NCI-H748 treated with DMSO at 0.1 percent for 48 hours (cell line): Measurements from ENCODE around the gene UVRAG.
"Not testable (repeated sequence)": the region's sequence is repeated elsewhere in the genome, so short reads cannot be mapped to it uniquely, and the experiment has no call there.

Experiments
- DNase-seq: peaks from one replicate; lab custom pipeline; 2025; lab: John Stamatoyannopoulos, UW

Gene UVRAG

DNA sequence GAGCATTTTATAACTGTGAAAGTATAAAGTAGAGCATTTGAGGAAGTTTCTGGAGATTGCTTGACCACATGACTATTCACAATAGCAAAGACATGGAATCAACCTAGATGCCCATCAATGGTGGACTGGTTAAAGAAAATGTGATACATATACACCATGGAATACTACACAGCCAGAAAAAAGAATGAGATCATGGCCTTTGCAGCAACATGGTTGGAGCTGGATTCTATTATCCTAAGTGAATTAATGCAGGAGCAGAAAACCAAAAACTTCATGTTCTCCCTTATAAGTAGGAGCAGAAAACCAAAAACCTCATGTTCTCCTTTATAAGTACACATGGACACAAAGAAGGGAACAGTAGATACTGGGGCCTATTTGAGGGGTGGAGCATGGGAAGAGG lies 30.3 kb downstream of the UVRAG start:
- no peak for DNase-seq

DNA sequence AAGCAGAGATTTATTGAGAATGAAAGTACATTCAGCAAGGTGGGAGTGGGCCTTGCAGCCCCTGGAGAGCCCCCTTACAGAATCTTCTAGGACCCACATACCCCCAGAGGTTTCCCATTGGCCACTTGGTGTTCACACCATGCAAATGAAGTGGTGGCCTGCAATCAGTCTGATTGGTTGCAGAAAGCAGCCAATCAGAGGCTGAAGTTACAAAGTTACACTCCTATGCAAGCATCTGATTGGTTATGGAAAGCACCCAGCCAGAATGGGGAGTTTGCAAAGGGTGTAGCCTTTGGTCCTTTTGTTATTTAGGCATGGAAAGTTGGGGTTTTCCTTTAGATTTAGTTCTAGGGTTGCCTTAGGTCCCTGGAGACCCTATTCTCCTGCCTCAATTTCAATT lies 34.9 kb downstream of the UVRAG start:
- DNase-seq, result no peak

DNA sequence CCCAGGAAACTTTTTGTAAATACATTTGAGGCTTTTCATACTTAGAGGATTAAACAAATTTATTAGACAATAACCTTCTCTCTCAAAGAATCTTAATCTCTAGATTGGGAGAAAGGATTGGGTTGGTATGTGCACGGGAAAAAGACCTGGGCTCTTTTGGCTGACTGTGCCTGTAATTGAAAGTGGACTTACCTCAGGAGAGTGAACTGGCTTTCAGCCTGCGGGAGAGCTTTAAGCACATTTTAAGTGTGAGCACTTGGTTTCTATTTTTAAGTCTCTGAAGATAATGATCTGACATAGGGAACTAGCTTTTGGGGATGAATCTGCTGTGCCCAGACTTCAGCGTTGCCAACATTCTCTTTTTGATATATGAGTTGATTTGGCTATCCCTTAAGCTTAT lies 35.8 kb downstream of the UVRAG start:
- DNase-seq, result no peak

- no peak for DNase-seq
Observed at GRCh38 chr11:75851203-75851602, 36.2 kb downstream of the UVRAG start.

- DNase-seq, result no peak
Observed at GRCh38 chr11:75852406-75853017, 37.5 kb downstream of the UVRAG start.

DNA sequence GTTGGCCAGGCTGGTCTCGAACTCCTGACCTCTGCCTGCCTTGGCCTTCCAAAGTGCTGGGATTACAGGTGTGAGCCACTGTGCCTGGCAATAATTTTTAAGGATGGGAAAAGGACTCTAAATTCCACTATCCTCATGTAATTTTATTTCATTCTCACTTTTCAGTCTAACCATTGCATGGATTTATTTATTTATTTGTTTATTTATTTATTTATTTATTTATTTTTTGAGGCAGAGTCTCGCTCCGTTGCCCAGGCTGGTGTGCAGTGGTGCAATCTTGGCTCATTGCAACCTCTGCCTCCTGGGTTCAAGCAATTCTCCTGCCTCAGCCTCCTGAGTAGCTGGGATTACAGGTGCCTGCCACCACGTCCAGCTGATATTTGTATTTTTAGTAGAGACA lies 38.6 kb downstream of the UVRAG start:
- DNase-seq, result not testable (repeated sequence)

DNA sequence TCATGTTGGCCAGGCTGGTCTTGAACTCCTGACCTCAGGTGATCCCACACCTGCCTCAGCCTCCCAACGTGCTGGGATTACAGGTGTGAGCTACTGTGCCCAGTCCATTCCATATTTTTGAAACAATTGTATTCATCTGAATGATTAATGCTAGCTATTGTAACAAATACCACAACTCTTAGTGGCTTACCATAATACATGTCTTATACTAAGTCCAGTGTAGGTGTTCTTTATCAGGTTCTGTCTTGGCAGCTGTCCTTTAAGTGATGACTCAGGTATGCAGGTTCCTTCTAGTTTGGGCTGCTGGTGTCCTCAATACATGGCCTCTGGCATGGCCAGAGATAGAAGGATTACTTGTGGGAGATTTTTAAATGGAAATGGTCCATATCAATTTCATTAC lies 39.0 kb downstream of the UVRAG start:
- no peak for DNase-seq

GRCh38 chr11:75855206-75855605 lies 40.2 kb downstream of the UVRAG start:
- no peak for DNase-seq

DNA sequence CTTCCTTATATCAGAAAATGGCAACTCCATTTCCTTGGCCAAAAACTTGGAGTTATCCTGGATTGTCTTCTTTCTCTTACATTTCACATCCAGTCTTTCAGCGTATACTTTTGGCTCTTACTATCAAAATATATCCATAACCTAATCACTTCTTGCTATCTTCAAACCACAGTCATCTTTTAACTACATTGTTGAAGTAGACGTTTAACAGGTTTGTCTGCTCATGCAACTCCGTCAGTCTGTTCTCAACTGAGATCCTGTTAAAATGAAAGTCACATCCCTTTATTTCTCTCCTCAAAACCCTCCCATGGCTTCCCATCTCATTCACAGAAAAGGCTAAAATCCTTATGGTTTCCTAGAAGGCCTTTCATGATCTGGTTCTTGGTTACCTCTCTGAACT lies 41.9 kb downstream of the UVRAG start:
- DNase-seq, result no peak

DNA sequence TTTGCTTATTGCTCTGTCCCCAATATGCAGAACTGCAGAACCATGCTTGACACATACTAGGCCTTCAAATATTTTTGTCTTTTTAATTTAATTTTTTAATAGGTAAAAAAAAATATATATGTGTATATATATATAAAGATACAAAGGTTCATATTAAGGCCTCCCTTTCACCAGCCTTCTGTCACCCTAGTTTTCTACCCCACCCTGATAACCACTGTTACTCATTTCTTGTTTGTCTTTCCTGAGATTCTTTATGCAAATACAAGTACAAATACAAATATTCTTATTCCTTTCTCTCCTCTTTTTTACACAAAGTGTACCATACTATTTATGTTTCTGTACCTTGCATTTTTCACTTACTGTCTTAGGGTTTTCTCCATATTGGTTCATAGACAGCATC lies 43.0 kb downstream of the UVRAG start:
- DNase-seq, result no peak

DNA sequence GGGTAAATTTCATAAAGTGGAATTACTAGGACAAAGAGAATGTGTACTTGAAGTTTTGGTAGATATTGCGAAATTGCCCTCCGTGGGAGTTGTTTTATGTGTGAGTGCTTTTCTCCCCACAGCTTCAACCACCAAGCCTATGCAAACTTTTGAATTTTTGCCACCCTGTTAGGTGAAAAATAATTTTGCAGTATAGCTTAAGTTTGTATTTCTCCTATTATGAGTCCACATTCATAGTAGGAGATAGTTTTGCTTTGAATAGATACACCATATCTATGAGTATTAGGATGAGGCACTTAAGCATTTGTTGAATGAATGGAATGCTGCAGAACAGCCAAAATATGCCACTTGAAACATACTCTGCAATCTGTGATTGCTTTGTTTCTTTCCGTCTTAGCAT lies 43.6 kb downstream of the UVRAG start:
- no peak for DNase-seq

- DNase-seq, result no peak
Observed at GRCh38 chr11:75859614-75860013, 44.6 kb downstream of the UVRAG start.

DNA sequence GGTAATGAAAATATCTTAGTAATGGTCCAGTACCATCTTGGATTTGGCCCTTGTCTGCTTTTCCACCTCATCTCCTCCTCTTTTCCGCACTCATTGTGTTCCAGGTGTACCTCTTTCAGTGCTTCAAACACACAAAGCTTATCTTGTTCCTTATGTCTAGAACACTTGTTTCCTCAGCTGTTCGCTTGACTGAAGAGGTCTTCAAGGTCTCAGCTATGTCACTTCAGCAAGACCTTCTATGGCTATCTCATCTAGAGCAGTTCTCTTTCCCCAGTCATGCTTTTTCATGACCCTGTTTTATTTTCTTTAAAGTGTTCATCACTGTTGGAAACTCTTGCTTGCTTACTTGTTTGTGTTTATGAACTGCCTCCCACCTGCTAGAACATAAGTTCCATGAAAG lies 47.4 kb downstream of the UVRAG start:
- DNase-seq, result no peak

- no peak for DNase-seq
Observed at GRCh38 chr11:75867778-75868374, 52.9 kb downstream of the UVRAG start.

- no peak for DNase-seq
Observed at GRCh38 chr11:75868990-75869389, 54.0 kb downstream of the UVRAG start.

DNA sequence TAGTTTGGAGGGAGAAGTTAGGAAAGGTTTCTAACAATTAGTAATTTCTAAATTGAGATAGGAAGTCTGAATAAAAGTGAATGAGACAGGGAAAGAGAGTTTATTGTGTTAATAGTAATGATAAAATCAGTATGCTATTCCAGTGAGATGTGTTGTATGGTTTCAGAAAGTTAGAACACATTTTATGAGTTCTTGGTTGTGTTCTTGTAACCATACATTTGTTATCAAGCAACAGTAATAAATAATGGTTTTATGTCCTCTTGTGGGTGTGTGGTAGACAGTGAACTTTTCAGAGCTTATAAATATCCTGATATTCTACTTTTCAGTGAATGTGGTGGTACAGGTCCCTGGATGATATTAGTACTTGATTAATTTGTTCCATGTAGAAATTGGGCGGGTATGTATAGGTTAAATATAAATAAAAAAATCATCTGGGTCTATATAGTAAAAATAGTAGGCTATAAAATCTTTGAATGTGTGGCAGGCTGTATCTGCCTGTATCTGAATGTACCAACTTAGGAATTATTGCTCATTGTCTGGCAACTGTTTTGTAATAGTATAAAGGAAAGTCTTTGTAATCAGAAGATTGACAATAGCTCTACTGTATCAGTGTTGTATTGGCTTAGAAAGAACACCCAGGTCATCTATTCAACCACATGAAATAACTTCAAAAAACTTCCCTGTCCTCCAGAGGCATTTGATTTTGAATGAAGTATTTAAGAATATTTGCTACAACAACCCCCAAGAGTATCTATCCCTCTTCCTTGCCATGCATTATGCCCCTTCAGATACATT lies 54.8 kb downstream of the UVRAG start:
- no peak for DNase-seq

DNA sequence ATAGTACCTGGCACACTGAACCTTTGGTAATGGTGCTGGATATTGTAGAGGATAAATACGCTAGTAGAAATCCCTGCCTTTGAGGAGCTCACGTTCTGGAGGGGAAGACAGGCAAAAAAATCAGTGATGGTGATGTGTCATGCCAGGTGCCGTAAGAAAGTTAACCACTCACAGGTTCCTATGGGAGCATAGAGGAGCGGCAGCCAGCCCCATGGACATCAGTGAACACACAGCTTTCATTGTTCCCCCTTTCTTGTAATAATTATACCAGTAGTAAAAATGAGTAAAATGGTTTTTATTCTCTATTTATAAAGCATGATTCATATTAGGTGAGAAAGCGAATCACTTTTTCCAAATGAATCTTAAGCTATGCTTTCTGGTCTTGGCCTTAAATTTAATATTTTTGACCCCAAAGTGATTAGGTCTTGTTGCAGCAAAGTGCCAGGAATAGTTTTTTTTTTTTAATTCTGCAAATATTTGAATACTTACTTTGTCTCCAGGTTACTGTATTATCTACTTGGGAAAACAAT lies 57.9 kb downstream of the UVRAG start:
- no peak for DNase-seq

- no peak for DNase-seq
Observed at GRCh38 chr11:75873417-75874221, 58.6 kb downstream of the UVRAG start.

DNA sequence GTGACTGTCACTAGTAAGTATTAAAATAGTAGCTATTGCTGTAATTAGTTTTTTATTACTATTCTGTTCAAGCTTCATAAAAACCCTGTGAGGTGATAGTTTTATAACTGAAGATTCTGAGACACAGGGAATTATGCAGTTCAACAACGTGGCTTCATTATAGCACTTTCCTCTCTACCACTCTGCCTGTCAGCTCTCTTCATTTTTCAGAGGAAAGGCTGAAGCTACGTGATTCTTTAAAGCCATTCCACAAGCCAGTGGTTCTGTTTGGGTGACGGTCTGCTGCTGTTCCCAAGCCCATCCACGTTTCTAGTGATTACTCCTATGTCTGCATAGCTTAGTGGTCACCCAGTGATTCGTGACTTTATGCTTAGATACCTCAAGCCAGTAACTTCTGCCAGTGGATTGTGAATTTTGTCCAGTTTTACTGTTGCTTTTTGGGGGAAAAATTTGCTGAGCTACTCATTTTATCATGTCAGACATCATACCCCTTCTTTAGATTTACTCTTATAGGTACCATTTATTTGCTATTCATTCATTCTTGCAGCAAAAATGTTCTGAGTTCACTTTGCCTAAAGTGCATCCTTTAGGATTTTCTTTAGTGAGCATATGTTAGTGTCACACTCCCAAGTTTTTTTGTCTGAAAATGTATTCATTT lies 59.8 kb downstream of the UVRAG start:
- DNase-seq, result no peak

- not testable (repeated sequence) for DNase-seq
Observed at GRCh38 chr11:75877327-75877726, 62.3 kb downstream of the UVRAG start.

DNA sequence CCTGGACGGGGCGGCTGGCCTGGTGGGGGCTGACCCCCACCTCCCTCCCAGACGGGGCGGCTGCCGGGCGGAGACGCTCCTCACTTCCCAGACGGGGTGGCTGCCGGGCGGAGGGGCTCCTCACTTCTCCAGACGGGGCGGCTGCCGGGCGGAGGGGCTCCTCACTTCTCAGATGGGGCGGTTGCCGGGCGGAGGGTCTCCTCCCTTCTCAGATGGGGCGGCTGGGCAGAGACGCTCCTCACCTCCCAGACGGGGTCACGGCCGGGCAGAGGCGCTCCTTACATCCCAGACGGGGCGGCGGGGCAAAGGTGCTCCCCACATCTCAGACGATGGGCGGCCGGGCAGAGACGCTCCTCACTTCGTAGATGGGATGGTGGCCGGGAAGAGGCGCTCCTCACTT lies 62.9 kb downstream of the UVRAG start:
- not testable (repeated sequence) for DNase-seq

GRCh38 chr11:75878933-75879332 lies 63.9 kb downstream of the UVRAG start:
- DNase-seq, result no peak
